PFSK-1 (cell line): Measurements from ENCODE around the gene PARVB.

Experiments used
- FOXP2 ChIP-seq: optimal IDR thresholded peaks from 2 replicates; pipeline ENCODE3; 2011; ENCODE audit warnings: borderline replicate concordance, control low read depth, inconsistent platforms; ENCODE audit not compliant: insufficient read depth; ENCODE audit errors: extremely low read length, extremely low read depth
- POLR2AphosphoS5 ChIP-seq: IDR thresholded peaks from 2 replicates; pipeline ENCODE4 v1.6.1; 2012; ENCODE audit warnings: low read depth, mild to moderate bottlenecking, control low read depth, low read length, moderate library complexity
- REST ChIP-seq, 2 experiments: IDR thresholded peaks; 2 replicates each; pipeline versions ENCODE4 v1.6.1 to v1.8.0; 2011 to 2012; ENCODE audit warnings: low read depth in 2 of 2, low read length in 2 of 2, control low read depth in 1 of 2, inconsistent platforms in 1 of 2, mild to moderate bottlenecking in 1 of 2, moderate library complexity in 1 of 2; ENCODE audit not compliant: insufficient read depth in 1 of 2
- SIN3A ChIP-seq: IDR thresholded peaks from 2 replicates; pipeline ENCODE4 v1.6.1; 2012; ENCODE audit warnings: mild to moderate bottlenecking, low read length, moderate library complexity, borderline replicate concordance; ENCODE audit not compliant: insufficient read depth
- TAF1 ChIP-seq: IDR thresholded peaks from 2 replicates; pipeline ENCODE4 v1.6.1; 2012; ENCODE audit warnings: low read length, control low read depth, borderline replicate concordance; ENCODE audit not compliant: insufficient read depth

The PARVB gene

GRCh38 chr22:44175676-44176075 lies 151.6 kb downstream of the PARVB start:
- TF ChIP-seq FOXP2 (no peak), SIN3A (no peak), TAF1 (no peak), POLR2AphosphoS5 (no peak), REST (IDR thresholded peaks at IDR 0.05; ENCODE audit: insufficient read depth in 1 of 2, low read depth in 2 of 2, low read length in 2 of 2) (no peak)

- TF ChIP-seq REST (IDR thresholded peaks at IDR 0.05; ENCODE audit: insufficient read depth in 1 of 2, low read depth in 2 of 2, low read length in 2 of 2): no peak
- no peak for TF ChIP-seq POLR2AphosphoS5
- no peak for TF ChIP-seq TAF1
- TF ChIP-seq SIN3A: no peak
- no peak for TF ChIP-seq FOXP2
These were observed 155.3 kb downstream of the PARVB start for GRCh38 chr22:44179196-44179988.

GRCh38 chr22:44179989-44180705 lies 156.0 kb downstream of the PARVB start:
- TF ChIP-seq SIN3A (no peak), REST (IDR thresholded peaks at IDR 0.05; ENCODE audit: insufficient read depth in 1 of 2, low read depth in 2 of 2, low read length in 2 of 2) (no peak), TAF1 (no peak), FOXP2 (no peak), POLR2AphosphoS5 (no peak)

- no peak for TF ChIP-seq REST (IDR thresholded peaks at IDR 0.05; ENCODE audit: insufficient read depth in 1 of 2, low read depth in 2 of 2, low read length in 2 of 2)
- no peak for TF ChIP-seq POLR2AphosphoS5
- TF ChIP-seq TAF1: no peak
- no peak for TF ChIP-seq FOXP2
- TF ChIP-seq SIN3A: no peak
These were observed 156.6 kb downstream of the PARVB start, which contains the start of gene PARVG for GRCh38 chr22:44180706-44181032. PARVG (plus strand) TSS chr22:44180925; CDS start chr22:44183330, 2,405 bp downstream.
